AG09319 (cell line): ENCODE measurements around the gene VEGFC.
A peak's percentile ranks its signal among the peaks of the same experiment; 100 is the strongest.

Experiments
- DNase-seq: peaks from one replicate; pipeline ENCODE4 v3.0.0-alpha.2; 2010; ENCODE audit warnings: low read depth; ENCODE audit errors: extremely low read depth
- CTCF ChIP-seq: IDR thresholded peaks from 2 replicates; pipeline ENCODE4 v1.5.1; 2011; ENCODE audit warnings: low read depth, mild to moderate bottlenecking, inconsistent platforms, low read length, moderate library complexity

The VEGFC gene

GRCh38 chr4:176779421-176779820, 13.3 kb downstream of the VEGFC start:
- DNase-seq: no peak
- TF ChIP-seq CTCF: no peak

GRCh38 chr4:176778491-176778890, 14.2 kb downstream of the VEGFC start:
- no peak for DNase-seq
- TF ChIP-seq CTCF: no peak

GRCh38 chr4:176778063-176778462, 14.7 kb downstream of the VEGFC start:
- TF ChIP-seq CTCF: no peak
- DNase-seq: no peak

- TF ChIP-seq CTCF: no peak
- no peak for DNase-seq
Observed at GRCh38 chr4:176775338-176775737, 17.4 kb downstream of the VEGFC start.

GRCh38 chr4:176774852-176775251, 17.9 kb downstream of the VEGFC start:
- no peak for DNase-seq
- TF ChIP-seq CTCF: no peak

GRCh38 chr4:176769514-176769913, 23.2 kb downstream of the VEGFC start:
- TF ChIP-seq CTCF: no peak
- peak; percentile 52 for DNase-seq

GRCh38 chr4:176767183-176767582, 25.5 kb downstream of the VEGFC start:
- no peak for TF ChIP-seq CTCF
- no peak for DNase-seq
